NCI-H128 (cell line): ENCODE data around the gene DAZAP1.

Experiments
- DNase-seq: peaks from one replicate; lab custom pipeline; 2025; ENCODE audit not compliant: unreplicated experiment; lab: John Stamatoyannopoulos, UW

The DAZAP1 gene

GRCh38 chr19:1455336-1456120 lies 48.1 kb downstream of the DAZAP1 start:
- DNase-seq: no peak

DNA sequence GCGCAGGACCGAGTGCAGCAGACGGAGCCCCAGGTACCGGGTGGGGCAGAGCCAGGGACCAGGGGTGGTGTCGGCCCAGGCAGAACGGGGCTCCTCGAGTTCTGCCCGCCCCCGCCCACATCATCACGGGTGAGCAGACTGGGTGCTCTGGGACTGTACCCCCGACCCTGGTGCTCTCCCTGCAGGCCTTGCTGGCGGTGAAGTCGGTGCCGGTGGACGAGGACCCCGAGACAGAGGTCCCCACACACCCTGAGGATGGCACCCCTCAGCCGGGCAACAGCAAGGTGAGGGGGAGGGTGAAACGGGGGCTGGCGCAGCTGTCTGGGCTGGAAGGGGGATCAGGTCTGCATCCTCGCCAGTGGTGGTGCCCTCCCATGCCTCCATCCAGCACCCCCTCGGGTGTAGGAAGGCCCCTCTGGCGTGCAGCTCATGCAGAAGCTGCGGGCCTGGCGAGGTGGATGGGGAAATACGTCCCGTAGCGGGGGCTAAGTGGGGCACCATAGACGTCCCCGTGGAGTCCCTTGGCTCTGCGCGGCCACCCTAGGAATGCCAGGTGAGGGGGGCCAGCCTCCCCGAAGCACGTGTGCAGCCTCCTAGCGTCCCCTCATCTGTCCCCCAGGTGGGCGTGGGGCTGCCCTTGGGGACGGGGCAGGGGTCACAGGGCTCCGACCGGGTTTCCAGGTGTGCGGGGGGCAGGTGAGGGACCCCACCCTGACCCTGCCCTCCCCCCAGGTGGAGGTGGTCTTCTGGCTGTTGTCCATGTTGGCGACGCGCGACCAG lies 48.9 kb downstream of the DAZAP1 start:
- no peak for DNase-seq

- no peak for DNase-seq
Observed at GRCh38 chr19:1457031-1457739, 49.8 kb downstream of the DAZAP1 start.

DNA sequence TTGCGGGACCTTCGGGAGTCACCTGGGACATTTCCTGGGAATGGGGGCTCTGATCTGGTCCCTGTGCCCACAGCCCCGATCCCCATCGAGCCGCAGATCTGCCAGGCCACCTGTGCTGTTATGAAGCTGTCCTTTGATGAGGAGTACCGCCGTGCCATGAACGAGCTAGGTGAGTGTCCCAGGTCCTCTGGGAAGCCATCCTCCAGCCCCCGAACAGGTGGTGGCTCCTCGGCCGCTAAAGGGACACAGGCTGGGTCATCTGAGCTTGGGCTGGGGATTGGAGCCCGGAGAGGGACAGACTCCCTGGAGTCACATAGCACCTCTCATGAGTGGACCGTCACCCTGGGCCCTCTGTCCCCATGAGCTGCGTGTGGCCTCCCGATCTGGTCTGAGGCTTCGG lies 50.5 kb downstream of the DAZAP1 start:
- DNase-seq: no peak

- no peak for DNase-seq
Observed at GRCh38 chr19:1459479-1459878, 52.1 kb downstream of the DAZAP1 start.

GRCh38 chr19:1460033-1460995 lies 52.9 kb downstream of the DAZAP1 start:
- no peak for DNase-seq

GRCh38 chr19:1461862-1462261 lies 54.5 kb downstream of the DAZAP1 start:
- DNase-seq: no peak

DNA sequence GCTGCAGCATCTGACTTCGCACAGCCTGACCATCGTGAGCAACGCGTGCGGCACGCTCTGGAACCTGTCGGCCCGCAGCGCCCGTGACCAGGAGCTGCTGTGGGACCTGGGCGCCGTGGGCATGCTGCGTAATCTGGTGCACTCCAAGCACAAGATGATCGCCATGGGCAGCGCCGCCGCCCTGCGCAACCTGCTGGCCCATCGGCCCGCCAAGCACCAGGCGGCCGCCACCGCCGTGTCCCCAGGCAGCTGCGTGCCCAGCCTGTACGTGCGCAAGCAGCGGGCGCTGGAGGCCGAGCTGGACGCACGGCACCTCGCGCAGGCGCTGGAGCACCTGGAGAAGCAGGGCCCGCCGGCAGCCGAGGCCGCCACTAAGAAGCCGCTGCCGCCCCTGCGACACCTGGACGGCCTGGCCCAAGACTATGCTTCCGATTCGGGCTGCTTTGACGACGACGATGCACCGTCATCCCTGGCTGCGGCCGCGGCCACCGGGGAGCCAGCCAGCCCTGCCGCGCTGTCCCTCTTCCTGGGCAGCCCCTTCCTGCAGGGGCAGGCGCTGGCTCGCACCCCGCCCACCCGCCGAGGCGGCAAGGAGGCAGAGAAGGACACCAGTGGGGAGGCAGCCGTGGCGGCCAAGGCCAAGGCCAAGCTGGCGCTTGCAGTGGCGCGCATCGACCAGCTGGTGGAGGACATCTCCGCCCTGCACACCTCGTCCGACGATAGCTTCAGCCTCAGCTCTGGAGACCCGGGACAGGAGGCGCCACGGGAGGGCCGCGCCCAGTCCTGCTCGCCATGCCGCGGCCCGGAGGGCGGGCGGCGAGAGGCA lies 58.0 kb downstream of the DAZAP1 start:
- no peak for DNase-seq

DNA sequence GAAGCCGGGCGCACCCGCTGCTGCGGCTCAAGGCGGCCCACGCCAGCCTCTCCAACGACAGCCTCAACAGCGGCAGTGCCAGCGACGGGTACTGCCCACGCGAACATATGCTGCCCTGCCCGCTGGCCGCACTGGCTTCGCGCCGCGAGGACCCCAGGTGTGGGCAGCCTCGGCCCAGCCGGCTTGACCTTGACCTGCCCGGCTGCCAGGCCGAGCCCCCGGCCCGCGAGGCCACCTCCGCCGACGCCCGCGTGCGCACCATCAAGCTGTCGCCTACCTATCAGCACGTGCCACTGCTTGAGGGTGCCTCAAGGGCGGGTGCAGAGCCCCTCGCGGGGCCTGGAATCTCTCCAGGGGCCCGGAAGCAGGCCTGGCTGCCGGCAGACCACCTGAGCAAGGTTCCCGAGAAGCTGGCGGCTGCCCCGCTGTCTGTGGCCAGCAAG lies 58.7 kb downstream of the DAZAP1 start:
- no peak for DNase-seq

DNA sequence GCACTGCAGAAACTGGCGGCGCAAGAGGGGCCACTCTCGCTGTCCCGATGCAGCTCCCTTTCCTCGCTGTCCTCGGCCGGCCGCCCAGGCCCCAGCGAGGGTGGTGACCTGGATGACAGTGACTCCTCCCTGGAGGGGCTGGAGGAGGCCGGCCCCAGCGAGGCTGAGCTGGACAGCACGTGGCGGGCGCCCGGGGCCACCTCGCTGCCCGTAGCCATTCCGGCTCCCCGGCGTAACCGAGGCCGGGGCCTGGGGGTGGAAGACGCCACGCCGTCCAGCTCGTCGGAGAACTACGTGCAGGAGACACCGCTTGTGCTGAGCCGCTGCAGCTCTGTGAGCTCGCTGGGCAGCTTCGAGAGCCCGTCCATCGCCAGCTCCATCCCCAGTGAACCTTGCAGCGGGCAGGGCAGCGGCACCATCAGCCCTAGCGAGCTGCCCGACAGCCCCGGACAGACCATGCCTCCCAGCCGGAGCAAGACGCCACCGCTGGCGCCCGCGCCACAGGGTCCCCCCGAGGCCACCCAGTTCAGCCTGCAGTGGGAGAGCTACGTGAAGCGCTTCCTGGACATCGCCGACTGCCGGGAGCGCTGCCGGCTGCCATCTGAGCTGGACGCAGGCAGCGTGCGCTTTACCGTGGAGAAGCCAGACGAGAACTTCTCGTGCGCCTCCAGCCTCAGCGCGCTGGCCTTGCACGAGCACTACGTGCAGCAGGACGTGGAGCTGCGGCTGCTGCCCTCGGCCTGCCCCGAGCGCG lies 59.3 kb downstream of the DAZAP1 start:
- no peak for DNase-seq

DNA sequence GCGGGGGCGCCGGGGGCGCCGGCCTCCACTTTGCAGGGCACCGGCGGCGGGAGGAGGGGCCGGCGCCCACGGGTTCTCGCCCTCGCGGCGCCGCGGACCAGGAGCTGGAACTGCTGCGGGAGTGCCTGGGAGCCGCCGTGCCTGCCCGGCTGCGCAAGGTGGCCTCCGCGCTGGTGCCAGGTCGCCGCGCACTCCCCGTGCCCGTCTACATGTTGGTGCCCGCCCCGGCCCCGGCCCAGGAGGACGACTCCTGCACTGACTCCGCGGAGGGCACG lies 59.8 kb downstream of the DAZAP1 start:
- no peak for DNase-seq

DNA sequence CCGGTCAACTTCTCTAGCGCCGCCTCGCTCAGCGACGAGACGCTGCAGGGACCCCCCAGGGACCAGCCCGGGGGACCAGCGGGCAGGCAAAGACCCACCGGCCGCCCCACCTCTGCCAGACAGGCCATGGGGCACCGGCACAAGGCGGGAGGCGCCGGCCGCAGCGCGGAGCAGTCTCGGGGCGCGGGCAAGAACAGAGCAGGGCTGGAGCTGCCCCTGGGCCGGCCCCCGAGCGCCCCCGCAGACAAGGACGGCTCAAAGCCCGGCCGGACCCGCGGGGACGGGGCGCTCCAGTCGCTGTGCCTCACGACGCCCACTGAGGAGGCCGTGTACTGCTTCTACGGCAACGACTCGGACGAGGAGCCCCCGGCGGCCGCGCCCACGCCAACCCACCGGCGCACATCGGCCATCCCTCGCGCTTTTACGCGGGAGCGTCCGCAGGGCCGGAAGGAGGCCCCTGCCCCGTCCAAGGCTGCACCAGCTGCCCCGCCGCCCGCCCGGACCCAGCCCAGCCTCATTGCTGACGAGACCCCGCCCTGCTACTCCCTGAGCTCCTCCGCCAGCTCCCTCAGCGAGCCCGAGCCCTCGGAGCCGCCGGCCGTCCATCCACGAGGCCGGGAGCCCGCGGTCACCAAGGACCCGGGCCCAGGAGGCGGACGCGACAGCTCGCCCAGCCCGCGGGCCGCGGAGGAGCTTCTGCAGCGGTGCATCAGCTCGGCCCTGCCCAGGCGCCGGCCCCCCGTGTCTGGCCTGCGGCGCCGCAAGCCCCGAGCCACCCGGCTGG lies 60.3 kb downstream of the DAZAP1 start:
- no peak for DNase-seq

- no peak for DNase-seq
Observed at GRCh38 chr19:1468274-1468820, 61.0 kb downstream of the DAZAP1 start.

GRCh38 chr19:1468821-1469254 lies 61.5 kb downstream of the DAZAP1 start:
- DNase-seq: no peak

DNA sequence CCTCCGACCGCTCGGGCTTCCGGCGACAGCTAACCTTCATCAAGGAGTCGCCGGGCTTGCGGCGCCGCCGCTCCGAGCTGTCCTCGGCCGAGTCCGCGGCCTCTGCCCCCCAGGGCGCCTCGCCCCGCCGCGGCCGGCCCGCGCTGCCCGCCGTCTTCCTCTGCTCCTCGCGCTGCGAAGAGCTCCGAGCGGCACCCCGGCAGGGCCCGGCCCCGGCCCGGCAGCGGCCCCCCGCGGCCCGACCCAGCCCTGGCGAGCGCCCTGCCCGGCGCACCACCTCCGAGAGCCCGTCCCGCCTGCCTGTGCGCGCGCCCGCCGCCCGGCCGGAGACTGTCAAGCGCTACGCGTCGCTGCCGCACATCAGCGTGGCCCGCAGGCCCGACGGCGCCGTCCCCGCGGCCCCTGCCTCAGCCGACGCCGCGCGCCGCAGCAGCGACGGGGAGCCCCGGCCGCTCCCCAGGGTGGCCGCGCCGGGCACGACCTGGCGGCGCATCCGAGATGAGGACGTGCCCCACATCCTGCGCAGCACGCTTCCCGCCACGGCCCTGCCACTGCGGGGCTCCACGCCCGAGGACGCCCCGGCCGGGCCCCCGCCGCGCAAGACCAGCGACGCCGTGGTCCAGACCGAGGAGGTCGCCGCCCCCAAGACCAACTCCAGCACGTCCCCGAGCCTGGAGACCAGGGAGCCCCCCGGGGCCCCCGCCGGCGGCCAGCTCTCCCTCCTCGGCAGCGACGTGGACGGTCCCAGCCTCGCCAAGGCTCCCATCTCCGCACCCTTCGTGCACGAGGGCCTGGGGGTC lies 62.1 kb downstream of the DAZAP1 start:
- no peak for DNase-seq

DNA sequence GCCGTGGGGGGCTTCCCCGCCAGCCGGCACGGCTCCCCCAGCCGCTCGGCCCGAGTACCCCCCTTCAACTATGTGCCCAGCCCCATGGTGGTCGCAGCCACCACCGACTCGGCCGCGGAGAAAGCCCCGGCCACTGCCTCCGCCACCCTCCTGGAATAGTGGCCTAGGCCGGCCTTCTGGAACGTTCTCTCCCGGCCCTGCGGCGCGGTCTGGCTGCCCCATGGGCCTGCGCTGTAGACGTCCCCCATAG lies 62.6 kb downstream of the DAZAP1 start:
- DNase-seq: no peak

GRCh38 chr19:1470305-1471009 lies 63.1 kb downstream of the DAZAP1 start:
- DNase-seq: no peak
